ENCODE measurements around the gene CCNL1. TPM values are rescaled to one million over a fixed set of nuclear protein-coding genes. Genes with fewer than 3 reads are reported as not detected.

The CCNL1 gene
- total RNA-seq, 1 experiment from 2014 or later = 114 TPM

GRCh38 chr3:157160658-157161424, 894 bp upstream of the CCNL1 start:
- Mint-ChIP-seq H3K9me3 (ENCODE audit: unreplicated experiment) (no peaks in the 10 kb centered on the region), H3K36me3 (ENCODE audit: insufficient read depth, unreplicated experiment) (peaks cover 54% of the 10 kb centered on the region), H3K4me1 (ENCODE audit: low read depth, unreplicated experiment) (peaks cover 10% of the 10 kb centered on the region), H3K27ac (ENCODE audit: unreplicated experiment) (peak overlapping the region; percentile 96), H3K4me3 (ENCODE audit: unreplicated experiment) (peak overlapping the region; percentile 92), H3K27me3 (ENCODE audit: insufficient read depth, unreplicated experiment) (no peaks in the 10 kb centered on the region)
- peaks cover 36% of the 10 kb centered on the region for H3K4me1 ChIP-seq
- peak overlapping the region; percentile 98 for H3K4me3 ChIP-seq (ENCODE audit: low read depth, low read length)
- no peak for TF ChIP-seq CTCF (IDR thresholded peaks at IDR 0.05; ENCODE audit: insufficient read depth in 1 of 2, low read depth in 1 of 2, low read length in 1 of 2, severe bottlenecking in 1 of 2, unreplicated experiment in 1 of 2)
- DNase-seq = peak; percentile 83 to 87
- no peaks in the 10 kb centered on the region for H3K27me3 ChIP-seq (replicated peaks; ENCODE audit: control insufficient read depth, insufficient read depth, low read length)
- TSS peak; percentile 84 for BruUV-seq (replicated peaks)
- no peaks in the 10 kb centered on the region for H3K9me3 ChIP-seq
- peaks cover 8% of the 10 kb centered on the region for H3K36me3 ChIP-seq (ENCODE audit: control insufficient read depth, insufficient read depth, low read length)
- intact Hi-C loops (cut with micrococcal nuclease; ENCODE audit: unreplicated experiment) = loop anchor here (1.0 to 2.0 kb wide), 3 partner anchors 14 to 78 kb away; no protein-coding TSS in a partner anchor
- CTCF ChIA-PET = interaction anchor here (1.0 to 2.2 kb wide), 3 partner anchors 14 to 72 kb away, joined by 3 to 12 read pairs (median 5); no protein-coding TSS in a partner anchor
- POLR2A ChIA-PET = interaction anchor here (0.6 to 3.6 kb wide), 9 partner anchors 8 to 606 kb away, joined by 3 to 153 read pairs (median 4); partner anchors contain the start of gene SSR3

- H3K4me1 Mint-ChIP-seq (ENCODE audit: low read depth, unreplicated experiment) = peaks cover 19% of the 10 kb centered on the region
- H3K36me3 Mint-ChIP-seq (ENCODE audit: insufficient read depth, unreplicated experiment) = peaks cover 70% of the 10 kb centered on the region
- intact Hi-C loops (cut with micrococcal nuclease; ENCODE audit: unreplicated experiment) = no loop called here
- ChIA-PET POLR2A (interaction anchor here (1.9 to 3.6 kb wide), 3 partner anchors 16 to 604 kb away, joined by 8 to 153 read pairs (median 12); partner anchors contain the start of gene SSR3), CTCF (interaction anchor here (2.2 kb wide), 1 partner anchor 16 kb away, joined by 12 read pairs; no protein-coding TSS in a partner anchor)
- Histone ChIP-seq H3K4me3 (ENCODE audit: low read depth, low read length) (peak overlapping the region; percentile 98), H3K9me3 (no peaks in the 10 kb centered on the region), H3K27me3 (replicated peaks; ENCODE audit: control insufficient read depth, insufficient read depth, low read length) (no peaks in the 10 kb centered on the region), H3K36me3 (ENCODE audit: control insufficient read depth, insufficient read depth, low read length) (peaks cover 8% of the 10 kb centered on the region), H3K4me1 (peaks cover 46% of the 10 kb centered on the region)
- TF ChIP-seq CTCF (IDR thresholded peaks at IDR 0.05; ENCODE audit: insufficient read depth in 1 of 2, low read depth in 1 of 2, low read length in 1 of 2, severe bottlenecking in 1 of 2, unreplicated experiment in 1 of 2) = no peak
- no TSS peak for BruUV-seq (replicated peaks)
- DNase-seq = peak; percentile 76 to 84
- H3K4me3 Mint-ChIP-seq (ENCODE audit: unreplicated experiment) = peak overlapping the region; percentile 92
- H3K27ac Mint-ChIP-seq (ENCODE audit: unreplicated experiment) = peak overlapping the region; percentile 96
- no peaks in the 10 kb centered on the region for H3K27me3 Mint-ChIP-seq (ENCODE audit: insufficient read depth, unreplicated experiment)
- no peaks in the 10 kb centered on the region for H3K9me3 Mint-ChIP-seq (ENCODE audit: unreplicated experiment)
Observed at GRCh38 chr3:157159037-157159761, 748 bp downstream of the CCNL1 start.

GRCh38 chr3:157157836-157158235, 2.1 kb downstream of the CCNL1 start:
- H3K27me3 Mint-ChIP-seq (ENCODE audit: insufficient read depth, unreplicated experiment) = no peaks in the 10 kb centered on the region
- BruUV-seq (replicated peaks) = no TSS peak
- Histone ChIP-seq H3K36me3 (ENCODE audit: control insufficient read depth, insufficient read depth, low read length) (peaks cover 7% of the 10 kb centered on the region), H3K4me1 (peaks cover 46% of the 10 kb centered on the region), H3K4me3 (ENCODE audit: low read depth, low read length) (peak overlapping the region; percentile 98), H3K27me3 (replicated peaks; ENCODE audit: control insufficient read depth, insufficient read depth, low read length) (no peaks in the 10 kb centered on the region), H3K9me3 (no peaks in the 10 kb centered on the region)
- H3K4me1 Mint-ChIP-seq (ENCODE audit: low read depth, unreplicated experiment) = peaks cover 19% of the 10 kb centered on the region
- H3K27ac Mint-ChIP-seq (ENCODE audit: unreplicated experiment) = no peak overlapping the region
- H3K9me3 Mint-ChIP-seq (ENCODE audit: unreplicated experiment) = no peaks in the 10 kb centered on the region
- intact Hi-C loops (cut with micrococcal nuclease; ENCODE audit: unreplicated experiment) = no loop called here
- POLR2A ChIA-PET = no interaction called here
- no peak for TF ChIP-seq CTCF (IDR thresholded peaks at IDR 0.05; ENCODE audit: insufficient read depth in 1 of 2, low read depth in 1 of 2, low read length in 1 of 2, severe bottlenecking in 1 of 2, unreplicated experiment in 1 of 2)
- no peak for DNase-seq
- CTCF ChIA-PET = no interaction called here
- peak overlapping the region; percentile 92 for H3K4me3 Mint-ChIP-seq (ENCODE audit: unreplicated experiment)
- peaks cover 82% of the 10 kb centered on the region for H3K36me3 Mint-ChIP-seq (ENCODE audit: insufficient read depth, unreplicated experiment)

All from Caco-2 (cell line).